ENCODE measurements around the gene ANO3. TPM values are rescaled to one million over a fixed set of nuclear protein-coding genes. Genes with fewer than 3 reads are reported as not detected.

The ANO3 gene
- total RNA-seq, 3 donors from 2014 or later (not counting 1 experiment from before 2014, with no cell fraction given) = not detected

- WGBS (ENCODE audit: insufficient coverage) = 0% methylated on average over 1 of the region's 2 CpGs
- Mint-ChIP-seq H3K36me3 (no peaks in the 10 kb centered on the region), H3K4me1 (no peaks in the 10 kb centered on the region), H3K27ac (no peak overlapping the region), H3K9me3 (peaks cover 0 to 7% of the 10 kb centered on the region in 2 donors), H3K27me3 (ENCODE audit: low read depth in 2 of 2) (no peaks in the 10 kb centered on the region), H3K4me3 (no peak overlapping the region)
- no peaks in the 10 kb centered on the region for H3K36me3 ChIP-seq (ENCODE audit: control insufficient read depth, insufficient read depth, low read length)
- H3K27ac ChIP-seq (ENCODE audit: low read length) = no peak overlapping the region
- no peaks in the 10 kb centered on the region for H3K27me3 ChIP-seq (ENCODE audit: control insufficient read depth, insufficient read depth, low read length)
- intact Hi-C loops (cut with micrococcal nuclease) = no loop called here
- ATAC-seq (no peak), DNase-seq (no peak)
- H3K9me3 ChIP-seq (ENCODE audit: control insufficient read depth, insufficient read depth, low read length) = no peaks in the 10 kb centered on the region
- TF ChIP-seq CTCF (IDR thresholded peaks at IDR 0.05) = no peak
- H3K4me1 ChIP-seq (ENCODE audit: control insufficient read depth, insufficient read depth, low read length) = no peaks in the 10 kb centered on the region
- no peak overlapping the region for H3K4me3 ChIP-seq (ENCODE audit: low read length)
Observed at GRCh38 chr11:26324270-26324669, 7.7 kb upstream of the ANO3 start.

- H3K36me3 Mint-ChIP-seq = no peaks in the 10 kb centered on the region
- no peaks in the 10 kb centered on the region for H3K27me3 ChIP-seq (ENCODE audit: control insufficient read depth, insufficient read depth, low read length)
- no peak for TF ChIP-seq CTCF (IDR thresholded peaks at IDR 0.05)
- H3K27me3 Mint-ChIP-seq (ENCODE audit: low read depth in 2 of 2) = no peaks in the 10 kb centered on the region
- WGBS (ENCODE audit: insufficient coverage) = 100% methylated on average over 2 of the region's 4 CpGs
- no peak overlapping the region for H3K4me3 Mint-ChIP-seq
- DNase-seq (no peak), ATAC-seq (no peak)
- no peaks in the 10 kb centered on the region for H3K9me3 ChIP-seq (ENCODE audit: control insufficient read depth, insufficient read depth, low read length)
- no peaks in the 10 kb centered on the region for H3K4me1 ChIP-seq (ENCODE audit: control insufficient read depth, insufficient read depth, low read length)
- intact Hi-C loops (cut with micrococcal nuclease) = no loop called here
- no peaks in the 10 kb centered on the region for H3K36me3 ChIP-seq (ENCODE audit: control insufficient read depth, insufficient read depth, low read length)
- peaks cover 0 to 5% of the 10 kb centered on the region in 2 donors for H3K9me3 Mint-ChIP-seq
- H3K27ac Mint-ChIP-seq = no peak overlapping the region
- no peak overlapping the region for H3K4me3 ChIP-seq (ENCODE audit: low read length)
- no peak overlapping the region for H3K27ac ChIP-seq (ENCODE audit: low read length)
- H3K4me1 Mint-ChIP-seq = no peaks in the 10 kb centered on the region
Observed at GRCh38 chr11:26326793-26327400, 5.0 kb upstream of the ANO3 start.

GRCh38 chr11:26329206-26329605 is 2.7 kb upstream of the ANO3 start:
- Mint-ChIP-seq H3K4me1 (no peaks in the 10 kb centered on the region), H3K9me3 (peaks cover 2 to 3% of the 10 kb centered on the region in 2 donors), H3K27me3 (ENCODE audit: low read depth in 2 of 2) (peaks cover 0 to 7% of the 10 kb centered on the region in 2 donors), H3K36me3 (peaks cover 7% of the 10 kb centered on the region), H3K27ac (no peak overlapping the region), H3K4me3 (no peak overlapping the region)
- H3K4me1 ChIP-seq (ENCODE audit: control insufficient read depth, insufficient read depth, low read length) = no peaks in the 10 kb centered on the region
- WGBS (ENCODE audit: insufficient coverage) = 53% methylated on average over 2 of the region's 2 CpGs
- no peak for TF ChIP-seq CTCF (IDR thresholded peaks at IDR 0.05)
- ATAC-seq = no peak
- H3K4me3 ChIP-seq (ENCODE audit: low read length) = no peak overlapping the region
- H3K27me3 ChIP-seq (ENCODE audit: control insufficient read depth, insufficient read depth, low read length) = no peaks in the 10 kb centered on the region
- H3K9me3 ChIP-seq (ENCODE audit: control insufficient read depth, insufficient read depth, low read length) = no peaks in the 10 kb centered on the region
- H3K36me3 ChIP-seq (ENCODE audit: control insufficient read depth, insufficient read depth, low read length) = no peaks in the 10 kb centered on the region
- DNase-seq = no peak
- intact Hi-C loops (cut with micrococcal nuclease) = no loop called here
- H3K27ac ChIP-seq (ENCODE audit: low read length) = no peak overlapping the region

DNA sequence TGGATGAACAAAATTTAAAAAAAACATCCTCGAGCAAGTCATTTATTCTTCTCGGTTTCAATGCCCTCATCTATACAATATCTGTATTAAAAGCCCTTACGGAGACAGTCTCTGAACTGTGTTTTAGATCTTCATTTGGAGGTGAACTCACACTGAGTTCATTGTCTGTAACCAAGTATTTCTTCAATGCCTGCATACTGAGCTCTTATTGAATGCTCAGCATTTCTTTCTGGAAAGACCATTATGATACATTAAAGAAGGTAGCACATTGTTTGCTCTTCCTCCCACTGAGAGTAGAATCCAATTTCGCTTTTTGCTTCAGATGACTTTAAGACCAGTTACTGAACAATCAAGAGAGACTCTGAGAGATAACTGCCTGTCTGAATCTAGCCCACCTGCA is 1.7 kb upstream of the ANO3 start:
- H3K4me3 Mint-ChIP-seq = no peak overlapping the region
- Histone ChIP-seq H3K27ac (ENCODE audit: low read length) (no peak overlapping the region), H3K27me3 (ENCODE audit: control insufficient read depth, insufficient read depth, low read length) (no peaks in the 10 kb centered on the region), H3K9me3 (ENCODE audit: control insufficient read depth, insufficient read depth, low read length) (no peaks in the 10 kb centered on the region), H3K36me3 (ENCODE audit: control insufficient read depth, insufficient read depth, low read length) (no peaks in the 10 kb centered on the region), H3K4me3 (ENCODE audit: low read length) (no peak overlapping the region), H3K4me1 (ENCODE audit: control insufficient read depth, insufficient read depth, low read length) (no peaks in the 10 kb centered on the region)
- DNase-seq (no peak), ATAC-seq (no peak)
- TF ChIP-seq CTCF (IDR thresholded peaks at IDR 0.05) = no peak
- 81% methylated on average over 4 of the region's 4 CpGs for WGBS (ENCODE audit: insufficient coverage)
- peaks cover 2 to 3% of the 10 kb centered on the region in 2 donors for H3K9me3 Mint-ChIP-seq
- peaks cover 7% of the 10 kb centered on the region for H3K36me3 Mint-ChIP-seq
- intact Hi-C loops (cut with micrococcal nuclease) = no loop called here
- H3K27me3 Mint-ChIP-seq (ENCODE audit: low read depth in 2 of 2) = peaks cover 0 to 7% of the 10 kb centered on the region in 2 donors
- no peak overlapping the region for H3K27ac Mint-ChIP-seq
- H3K4me1 Mint-ChIP-seq = no peaks in the 10 kb centered on the region

All from natural killer cell (primary cell).